Aorta (tissue), 5 donors: ENCODE data around the gene GPC5. TPM values are rescaled to one million over a fixed set of nuclear protein-coding genes. Genes with fewer than 3 reads are reported as not detected.
"Not testable (repeated sequence)": the region's sequence is repeated elsewhere in the genome, so short reads cannot be mapped to it uniquely, and the experiment has no call there.

Experiments used
- ATAC-seq: fragments of 200-7000 bp; cut with Tn5 transposase; one replicate; pipeline ENCODE4 v1.9.1; 2022; ENCODE audit warnings: moderate library complexity; ENCODE audit not compliant: low FRiP score
- DNase-seq, 2 donors: peaks; one replicate each; pipeline ENCODE4 v3.0.0-alpha.2; 2020
- H3K27ac ChIP-seq, 2 donors: one replicate each; pipeline ENCODE4 v1.5.1; 2013; ENCODE audit warnings: low read length in 2 of 2, mild to moderate bottlenecking in 2 of 2, moderate library complexity in 2 of 2, control low read depth in 1 of 2, inconsistent platforms in 1 of 2, low read depth in 1 of 2
- H3K27me3 ChIP-seq, 2 donors: one replicate each; pipeline ENCODE4 v1.6.1; 2013; ENCODE audit warnings: control low read depth in 1 of 2, low read length in 1 of 2, mild to moderate bottlenecking in 1 of 2, moderate library complexity in 1 of 2; ENCODE audit not compliant: insufficient read depth in 2 of 2, control insufficient read depth in 1 of 2
- H3K36me3 ChIP-seq, 2 donors: one replicate each; pipeline ENCODE4 v1.6.1; 2013; ENCODE audit warnings: control low read depth in 1 of 2, low read length in 1 of 2, mild to moderate bottlenecking in 1 of 2; ENCODE audit not compliant: insufficient read depth in 2 of 2, control insufficient read depth in 1 of 2
- H3K4me1 ChIP-seq, 2 donors: one replicate each; pipeline ENCODE4 v1.6.1; 2013; ENCODE audit warnings: low read length in 2 of 2, control low read depth in 1 of 2, mild to moderate bottlenecking in 1 of 2, moderate library complexity in 1 of 2; ENCODE audit not compliant: insufficient read depth in 2 of 2, control insufficient read depth in 1 of 2
- H3K4me3 ChIP-seq, 2 donors: one replicate each; pipeline ENCODE4 v1.5.1; 2013; ENCODE audit warnings: low read length in 2 of 2, control low read depth in 1 of 2, mild to moderate bottlenecking in 1 of 2
- H3K9me3 ChIP-seq: one replicate; pipeline ENCODE4 v1.6.1; 2013; ENCODE audit warnings: mild to moderate bottlenecking, low read length; ENCODE audit not compliant: control insufficient read depth
- WGBS, 2 donors: extraction: QIAGEN DNeasy Blood & Tissue Kit; methylation state at CpG; one replicate each; pipeline ENCODE4 v1.1.7; 2013; 5-methylcytosine and 5-hydroxymethylcytosine counted together
- intact Hi-C, 2 donors: fragments of 100-400 bp; cut with DNase I; formaldehyde crosslinking; loops; one replicate each; pipeline versions ENCODE4 v1.14.2 to v1.15.0; 2022
- polyA plus RNA-seq, 2 donors: library from polyadenylated mRNA; stranded (reverse); fragments of 200-250 nt; gene quantifications; one replicate each; pipeline ENCODE4 v1.2.3, GENCODE V29; 2013
- total RNA-seq, 2 donors: library from RNA; stranded (reverse); fragmentation: NEBNext Ultra II Directional; extraction: Animal tissue kit (Norgen Biotek cat#: 25700); gene quantifications; one replicate each; pipeline ENCODE4 v1.2.1, GENCODE V29; 2021
- donor health status: healthy with polysubstance abuse.
- donor health status: Bipolar disorder and iron deficiency.
- donor health status: DM: no; HTN: no; CAD: no.
- donor health status: DM: no; HTN: no; CAD: no.
- donor health status: DM: yes; HTN: yes; CAD: no.

Gene GPC5
- total and polyA plus RNA-seq, 4 donors = 0.97 to 1.5 TPM; not detected in 2

DNA sequence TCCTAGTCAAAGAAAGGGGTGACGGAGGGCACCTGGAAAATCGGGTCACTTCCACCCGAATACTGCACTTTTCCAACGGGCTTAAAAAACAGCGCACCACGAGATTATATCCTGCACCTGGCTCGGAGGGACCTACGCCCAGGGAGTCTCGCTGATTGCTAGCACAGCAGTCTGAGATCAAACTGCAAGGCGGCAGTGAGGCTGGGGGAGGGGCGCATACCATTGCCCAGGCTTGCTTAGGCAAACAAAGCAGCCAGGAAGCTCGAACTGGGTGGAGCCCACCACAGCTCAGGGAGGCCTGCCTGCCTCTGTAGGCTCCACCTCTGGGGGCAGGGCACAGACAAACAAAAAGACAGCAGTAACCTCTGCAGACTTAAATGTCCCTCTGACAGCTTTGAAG is 1354.3 kb downstream of the GPC5 start:
- ATAC-seq, H3K27me3 ChIP-seq, H3K4me1 ChIP-seq, H3K36me3 ChIP-seq, H3K27ac ChIP-seq, intact Hi-C loops, H3K4me3 ChIP-seq, DNase-seq, H3K9me3 ChIP-seq: not testable (repeated sequence)
- whole genome bisulfite sequencing, 2 donors = 76 to 81% methylated on average over 12 of the region's 12 CpGs

DNA sequence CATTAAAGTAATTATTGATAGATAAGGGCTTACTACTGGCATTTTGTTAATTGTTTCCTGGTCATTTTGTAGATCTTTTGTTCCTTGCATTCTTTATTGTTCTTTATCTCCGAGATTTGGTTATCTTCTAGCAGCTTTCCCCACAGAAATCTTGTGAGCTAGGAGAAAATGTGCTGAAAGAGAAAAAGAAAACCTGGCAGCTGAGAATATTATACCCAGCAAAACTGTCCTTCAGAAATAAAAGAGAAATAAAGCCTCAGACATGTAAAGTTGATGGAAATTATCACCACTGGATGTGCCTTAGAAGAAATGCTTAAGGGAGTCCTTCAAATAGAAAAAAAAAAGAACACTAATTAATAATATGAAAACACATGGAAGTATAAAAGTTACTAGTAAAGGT is 1363.3 kb downstream of the GPC5 start:
- no peak for ATAC-seq
- H3K4me1 ChIP-seq = no peaks in the 10 kb centered on the region
- H3K27me3 ChIP-seq = no peaks in the 10 kb centered on the region
- no peak overlapping the region for H3K4me3 ChIP-seq
- intact Hi-C loops = no loop called here
- H3K36me3 ChIP-seq = no peaks in the 10 kb centered on the region
- peaks cover 2% of the 10 kb centered on the region for H3K9me3 ChIP-seq
- 61 to 68% methylated on average over 1 of the region's 1 CpG for WGBS, 2 donors
- no peak for DNase-seq
- no peak overlapping the region for H3K27ac ChIP-seq

DNA sequence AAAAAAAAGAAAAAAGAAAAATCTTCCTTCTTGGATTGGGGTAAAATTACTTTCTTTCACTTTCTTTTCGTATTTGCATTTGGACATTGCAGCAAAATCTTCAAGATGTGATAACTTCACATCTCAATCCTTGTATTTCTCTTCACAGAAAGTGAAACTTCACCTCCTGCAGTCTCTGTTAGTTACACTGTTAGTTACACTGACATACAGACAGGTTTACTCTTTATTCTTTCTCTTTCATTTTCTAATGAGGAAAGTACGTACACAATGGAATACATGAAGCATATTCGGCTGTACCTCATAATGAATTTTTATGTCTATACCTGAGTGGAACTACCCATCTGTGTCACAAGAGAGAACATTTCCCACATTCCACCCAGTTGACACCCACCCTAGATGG is 1369.0 kb downstream of the GPC5 start:
- Histone ChIP-seq H3K27ac (no peak overlapping the region), H3K27me3 (no peaks in the 10 kb centered on the region), H3K4me1 (no peaks in the 10 kb centered on the region), H3K36me3 (no peaks in the 10 kb centered on the region), H3K4me3 (no peak overlapping the region), H3K9me3 (no peaks in the 10 kb centered on the region)
- no peak for DNase-seq
- ATAC-seq = no peak
- intact Hi-C loops = no loop called here
- 89 to 92% methylated on average over 3 of the region's 3 CpGs for WGBS, 2 donors

DNA sequence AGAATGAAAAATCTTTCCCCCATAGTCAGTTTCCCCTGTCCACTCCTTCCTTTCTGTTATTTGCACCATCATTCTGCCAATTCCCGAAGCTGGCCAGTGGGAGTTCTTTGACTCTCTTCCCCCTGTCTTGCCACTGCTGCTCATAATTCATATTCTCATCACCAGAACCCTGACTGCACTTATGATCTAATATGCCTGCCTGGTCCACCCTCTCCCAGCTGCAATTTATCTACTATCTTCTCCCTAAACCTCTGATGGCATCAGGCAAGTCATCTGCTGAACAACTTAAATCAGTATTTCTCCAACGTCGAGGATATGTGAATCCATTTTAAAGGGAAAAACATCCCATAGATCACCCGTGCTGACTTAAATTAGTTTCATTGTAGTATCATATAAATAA is 1370.2 kb downstream of the GPC5 start:
- intact Hi-C loops = no loop called here
- H3K36me3 ChIP-seq = no peaks in the 10 kb centered on the region
- no peak overlapping the region for H3K4me3 ChIP-seq
- 82 to 88% methylated on average over 4 of the region's 4 CpGs for WGBS, 2 donors
- no peaks in the 10 kb centered on the region for H3K9me3 ChIP-seq
- no peaks in the 10 kb centered on the region for H3K4me1 ChIP-seq
- DNase-seq = no peak
- H3K27ac ChIP-seq = no peak overlapping the region
- no peaks in the 10 kb centered on the region for H3K27me3 ChIP-seq
- ATAC-seq = no peak

DNA sequence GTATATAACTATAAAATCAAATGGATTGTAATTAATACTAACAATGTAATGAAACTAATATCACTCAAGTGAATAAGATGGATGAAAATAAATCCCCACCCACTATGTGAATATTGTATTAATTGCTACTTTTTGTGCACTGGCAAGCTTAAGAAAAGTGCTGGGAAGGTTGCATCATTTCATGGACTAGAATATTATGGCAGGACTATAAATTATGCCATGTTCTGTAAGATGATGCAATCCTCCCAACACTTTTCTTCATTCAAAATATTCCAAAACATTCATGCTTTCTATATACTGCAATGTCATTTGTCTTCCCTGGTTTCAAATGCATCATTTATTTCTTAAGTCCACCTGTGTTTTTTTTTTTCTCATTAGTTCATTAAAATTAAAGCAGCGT is 1370.6 kb downstream of the GPC5 start:
- 88 to 97% methylated on average over 1 of the region's 1 CpG for WGBS, 2 donors
- Histone ChIP-seq H3K27me3 (no peaks in the 10 kb centered on the region), H3K4me3 (no peak overlapping the region), H3K4me1 (no peaks in the 10 kb centered on the region), H3K9me3 (no peaks in the 10 kb centered on the region), H3K27ac (no peak overlapping the region), H3K36me3 (no peaks in the 10 kb centered on the region)
- intact Hi-C loops = no loop called here
- no peak for ATAC-seq
- DNase-seq = no peak

DNA sequence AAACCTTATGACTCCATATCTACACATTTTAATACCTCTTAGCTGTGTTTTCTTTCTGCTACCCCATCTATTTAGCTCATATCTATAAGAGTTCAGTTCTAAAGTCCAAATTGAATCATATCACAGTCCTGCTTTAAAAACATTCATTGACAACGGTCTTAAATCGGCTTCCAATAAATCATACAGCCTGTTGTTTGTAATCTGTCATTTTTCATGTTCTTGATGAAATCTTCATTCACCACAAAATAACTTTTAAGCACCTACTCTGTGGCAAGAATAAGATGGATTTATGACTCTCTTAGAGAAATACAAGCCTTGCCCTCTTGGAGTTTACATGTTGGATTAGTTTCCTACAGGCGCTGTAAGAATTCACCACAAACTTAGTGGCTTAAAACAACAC is 1377.2 kb downstream of the GPC5 start:
- no peak for DNase-seq

DNA sequence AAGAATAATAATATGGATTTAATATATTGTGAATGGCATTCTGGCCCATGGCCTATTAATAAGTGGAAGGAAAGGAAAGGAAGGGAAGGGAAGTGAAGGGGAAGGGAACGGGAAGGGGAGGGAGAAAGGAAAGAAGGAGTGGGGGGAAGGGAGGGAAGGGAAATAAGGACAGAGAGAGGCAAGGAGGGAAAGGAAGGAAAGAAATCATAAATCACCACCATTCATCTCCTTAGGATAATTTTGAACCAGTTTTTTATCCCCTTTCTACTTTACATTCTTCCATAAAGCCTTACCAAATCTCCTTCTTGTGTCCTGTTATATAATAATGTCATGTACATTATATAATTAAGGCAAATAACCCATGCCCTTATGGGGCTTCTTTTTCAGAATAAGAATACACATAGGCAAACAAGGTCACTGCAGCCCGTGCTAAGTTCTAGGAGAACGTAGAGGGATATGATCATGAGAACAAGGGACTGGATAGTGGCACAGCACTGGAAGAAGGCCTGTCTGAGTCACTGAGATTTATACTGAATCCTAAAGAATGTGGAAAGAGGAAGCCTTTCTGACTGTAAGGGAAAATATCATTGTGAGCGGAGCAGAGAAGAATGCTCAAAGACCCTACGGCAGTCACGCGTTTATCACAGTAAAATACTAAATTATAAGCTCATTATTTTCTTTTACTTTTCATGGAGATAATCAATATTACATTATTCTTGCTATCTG is 1383.7 kb downstream of the GPC5 start:
- Histone ChIP-seq H3K4me1 (no peaks in the 10 kb centered on the region), H3K4me3 (no peak overlapping the region), H3K27ac (no peak overlapping the region), H3K27me3 (no peaks in the 10 kb centered on the region), H3K9me3 (no peaks in the 10 kb centered on the region), H3K36me3 (no peaks in the 10 kb centered on the region)
- no peak for DNase-seq
- 79 to 87% methylated on average over 7 of the region's 7 CpGs for WGBS, 2 donors
- intact Hi-C loops = no loop called here
- ATAC-seq = no peak

More for the DNA sequence above, 1377.2 kb downstream of the GPC5 start:
- no peaks in the 10 kb centered on the region for H3K4me1 ChIP-seq
- 45 to 59% methylated on average over 3 of the region's 3 CpGs for WGBS, 2 donors
- intact Hi-C loops = no loop called here
- no peak overlapping the region for H3K4me3 ChIP-seq
- no peaks in the 10 kb centered on the region for H3K36me3 ChIP-seq
- no peak for ATAC-seq
- no peaks in the 10 kb centered on the region for H3K27me3 ChIP-seq
- H3K9me3 ChIP-seq = no peaks in the 10 kb centered on the region
- H3K27ac ChIP-seq = no peak overlapping the region

DNA sequence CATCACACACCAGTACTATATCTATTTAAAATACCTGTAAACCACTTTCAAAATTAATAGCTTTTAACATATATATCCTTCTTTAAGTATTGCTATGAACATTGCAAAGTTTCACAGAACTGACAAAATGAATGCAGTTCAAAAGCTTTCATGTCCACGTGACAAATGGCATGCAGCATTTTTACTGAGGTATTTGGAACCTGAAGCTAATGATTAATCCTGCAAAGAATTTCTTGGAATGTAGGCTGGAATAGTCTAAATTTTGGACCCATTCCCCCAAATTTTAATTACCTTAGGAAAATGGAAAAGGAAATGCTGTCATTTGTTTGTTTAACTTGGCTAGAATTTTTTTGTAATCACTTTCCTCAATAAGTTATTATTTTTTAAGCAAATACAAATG is 1404.4 kb downstream of the GPC5 start:
- H3K27me3 ChIP-seq = no peaks in the 10 kb centered on the region
- intact Hi-C loops = loop anchor here in 1 of 2 donors (10.0 kb wide), 1 partner anchor 422 kb away; the partner anchor contains the start of gene GPC6
- H3K9me3 ChIP-seq = no peaks in the 10 kb centered on the region
- H3K36me3 ChIP-seq = no peaks in the 10 kb centered on the region
- WGBS, 2 donors = 5% methylated on average over 1 of the region's 1 CpG
- no peak for DNase-seq
- no peak for ATAC-seq
- no peak overlapping the region for H3K27ac ChIP-seq
- no peak overlapping the region for H3K4me3 ChIP-seq
- H3K4me1 ChIP-seq = peaks cover 3 to 7% of the 10 kb centered on the region in 2 donors

DNA sequence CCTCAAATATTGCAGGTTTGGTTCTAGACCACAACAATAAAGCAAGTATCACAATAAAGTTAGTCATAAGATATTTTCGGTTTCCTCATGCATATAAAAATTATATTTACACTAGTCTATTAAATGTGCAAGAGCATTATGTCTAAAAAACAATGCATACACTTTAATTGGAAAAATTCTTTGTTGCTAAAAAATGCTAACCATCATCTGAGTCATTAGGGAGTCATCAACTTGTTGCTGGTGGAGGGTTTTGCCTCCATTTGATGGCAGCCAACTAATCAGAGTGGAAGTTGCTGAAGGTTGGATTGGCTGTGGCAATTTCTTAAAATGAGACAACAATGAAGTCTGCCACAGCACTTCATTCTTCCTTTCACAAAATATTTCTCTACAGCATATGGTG is 1405.9 kb downstream of the GPC5 start:
- WGBS, 2 donors = 95 to 100% methylated on average over 1 of the region's 1 CpG
- Histone ChIP-seq H3K27ac (peak overlapping the region in 1 of 2 donors; percentile 44), H3K4me1 (peaks cover 3 to 7% of the 10 kb centered on the region in 2 donors), H3K27me3 (no peaks in the 10 kb centered on the region), H3K4me3 (no peak overlapping the region), H3K36me3 (no peaks in the 10 kb centered on the region), H3K9me3 (no peaks in the 10 kb centered on the region)
- intact Hi-C loops = loop anchor here in 1 of 2 donors (10.0 kb wide), 1 partner anchor 420 kb away; the partner anchor contains the start of gene GPC6
- ATAC-seq (no peak), DNase-seq (no peak)
